Lung microvascular endothelial cell (primary cell): ENCODE data around the gene WBP2. TPM values are rescaled to one million over a fixed set of nuclear protein-coding genes. Genes with fewer than 3 reads are reported as not detected.
"Not testable (repeated sequence)": the region's sequence is repeated elsewhere in the genome, so short reads cannot be mapped to it uniquely, and the experiment has no call there.

Source experiments
- DNase-seq, 2 donors: peaks; one replicate each; pipeline versions ENCODE4 v3.0.0 to v3.0.0-alpha.2; 2010; ENCODE audit warnings: low read depth in 2 of 2
- total RNA-seq: library from RNA; depleted of rRNA; stranded (reverse); fragments of >200 nt; gene quantifications from 2 replicates; pipeline ENCODE4 v1.2.1, GENCODE V29; 2014

WBP2 gene
- total RNA-seq, 1 donor from 2014 or later = 24.4 TPM

- peak in 1 of 2 donors; percentile 15 for DNase-seq
Measured at GRCh38 chr17:75889454-75889853, 34.3 kb upstream of the WBP2 start.

- DNase-seq = no peak
Measured at GRCh38 chr17:75888484-75888883, 33.3 kb upstream of the WBP2 start.

GRCh38 chr17:75885860-75886259 is 30.7 kb upstream of the WBP2 start:
- DNase-seq = not testable (repeated sequence)

GRCh38 chr17:75885431-75885830 is 30.3 kb upstream of the WBP2 start:
- peak in 1 of 2 donors; percentile 16 for DNase-seq

- no peak for DNase-seq
Measured at GRCh38 chr17:75881678-75882454, 26.7 kb upstream of the WBP2 start.

- DNase-seq = no peak
Measured at GRCh38 chr17:75880266-75880665, 25.1 kb upstream of the WBP2 start.

- peak; percentile 74 to 83 for DNase-seq
Measured at GRCh38 chr17:75878174-75878998, 23.3 kb upstream of the WBP2 start, which contains the start of gene TRIM47. TRIM47 (minus strand) TSS chr17:75878581; CDS start chr17:75878548, 33 bp downstream.

- DNase-seq = peak; percentile 82 to 90
Measured at GRCh38 chr17:75877752-75878173, 22.6 kb upstream of the WBP2 start.

GRCh38 chr17:75876938-75877751 is 22.0 kb upstream of the WBP2 start:
- peak; percentile 91 to 98 for DNase-seq

GRCh38 chr17:75876190-75876937 is 21.2 kb upstream of the WBP2 start:
- peak; percentile 41 to 42 for DNase-seq

GRCh38 chr17:75875940-75876189 is 20.7 kb upstream of the WBP2 start:
- DNase-seq = peak in 1 of 2 donors; percentile 23

GRCh38 chr17:75875182-75875939 is 20.2 kb upstream of the WBP2 start:
- DNase-seq = no peak

- DNase-seq = no peak
Measured at GRCh38 chr17:75874323-75875181, 19.4 kb upstream of the WBP2 start.

GRCh38 chr17:75873587-75874322 is 18.6 kb upstream of the WBP2 start:
- no peak for DNase-seq

- peak; percentile 94 to 95 for DNase-seq
Measured at GRCh38 chr17:75872434-75873351, 17.6 kb upstream of the WBP2 start.

- not testable (repeated sequence) for DNase-seq
Measured at GRCh38 chr17:75870228-75870627, 15.1 kb upstream of the WBP2 start.

GRCh38 chr17:75869282-75870141 is 14.4 kb upstream of the WBP2 start:
- DNase-seq = peak; percentile 29 to 95
